NCI-H1105 treated with DMSO at 0.1 percent for 48 hours (cell line): ENCODE results near the gene CRIP2.
A peak's percentile ranks its signal among the peaks of the same experiment; 100 is the strongest.

Source experiments
- DNase-seq: peaks from one replicate; lab custom pipeline; 2025; lab: John Stamatoyannopoulos, UW

Gene CRIP2

GRCh38 chr14:105464501-105464900 lies 10.1 kb upstream of the CRIP2 start:
- no peak for DNase-seq

- DNase-seq: no peak
Observed at GRCh38 chr14:105465209-105466031, 9.2 kb upstream of the CRIP2 start.

GRCh38 chr14:105466531-105467248 lies 7.9 kb upstream of the CRIP2 start:
- DNase-seq: no peak

GRCh38 chr14:105467249-105467941 lies 7.2 kb upstream of the CRIP2 start:
- no peak for DNase-seq

- DNase-seq: no peak
Observed at GRCh38 chr14:105467942-105468471, 6.6 kb upstream of the CRIP2 start.

- DNase-seq: no peak
Observed at GRCh38 chr14:105468621-105469241, 5.9 kb upstream of the CRIP2 start.

- no peak for DNase-seq
Observed at GRCh38 chr14:105469456-105470349, 4.9 kb upstream of the CRIP2 start.

GRCh38 chr14:105470350-105471296 lies 4.0 kb upstream of the CRIP2 start:
- no peak for DNase-seq

- DNase-seq: no peak
Observed at GRCh38 chr14:105471297-105471821, 3.3 kb upstream of the CRIP2 start.

GRCh38 chr14:105471823-105472485 lies 2.7 kb upstream of the CRIP2 start:
- no peak for DNase-seq

- no peak for DNase-seq
Observed at GRCh38 chr14:105472486-105472991, 2.1 kb upstream of the CRIP2 start.

GRCh38 chr14:105473033-105473676 lies 1.5 kb upstream of the CRIP2 start:
- DNase-seq: peak; percentile 52

- peak; percentile 82 for DNase-seq
Observed at GRCh38 chr14:105473677-105474482, 741 bp upstream of the CRIP2 start.

GRCh38 chr14:105475269-105476096 lies 862 bp downstream of the CRIP2 start:
- no peak for DNase-seq

GRCh38 chr14:105476097-105476830 lies 1.6 kb downstream of the CRIP2 start:
- no peak for DNase-seq
